Neutrophil (primary cell): ENCODE results near the gene CASP14.
"Not testable (repeated sequence)": the region's sequence is repeated elsewhere in the genome, so short reads cannot be mapped to it uniquely, and the experiment has no call there.

Experiments
- H3K27ac ChIP-seq: fragments of 200-600 bp; sonication (generic); 2 replicates; pipeline ENCODE4 v1.5.1; 2016; ENCODE audit warnings: mild to moderate bottlenecking, moderate library complexity
- H3K27me3 ChIP-seq: fragments of 200-600 bp; sonication (generic); 2 replicates; pipeline ENCODE4 v1.6.0; 2016; ENCODE audit warnings: mild to moderate bottlenecking
- H3K36me3 ChIP-seq: fragments of 200-600 bp; sonication (generic); 2 replicates; pipeline ENCODE4 v1.5.1; 2017
- H3K4me1 ChIP-seq, 2 experiments: fragments of 200-600 bp in 1 of 2; sonication (generic) in 1 of 2; 1 replicate in 1 of 2; 2 replicates in 1 of 2; pipeline versions ENCODE4 v1.5.1 to v1.6.1; 2013 to 2016; ENCODE audit warnings: low read depth in 1 of 2, low read length in 1 of 2, mild to moderate bottlenecking in 1 of 2, moderate library complexity in 1 of 2; ENCODE audit not compliant: control insufficient read depth in 1 of 2, insufficient read depth in 1 of 2
- H3K4me3 ChIP-seq, 2 experiments: fragments of 200-600 bp in 1 of 2; sonication (generic) in 1 of 2; 1 replicate in 1 of 2; 2 replicates in 1 of 2; pipeline ENCODE4 v1.5.1; 2013 to 2016; ENCODE audit warnings: low read depth in 1 of 2, low read length in 1 of 2, mild to moderate bottlenecking in 1 of 2, moderate library complexity in 1 of 2
- H3K9me3 ChIP-seq: fragments of 200-600 bp; sonication (generic); 2 replicates; pipeline ENCODE4 v1.5.1; 2016
- TF ChIP-seq, protein P1 (sequence below): fragments of 200-600 bp; sonication (generic); IDR thresholded peaks from 2 replicates; pipeline ENCODE4 v1.5.1; 2016; ENCODE audit warnings: antibody characterized with exemption

CASP14 gene, protein sequence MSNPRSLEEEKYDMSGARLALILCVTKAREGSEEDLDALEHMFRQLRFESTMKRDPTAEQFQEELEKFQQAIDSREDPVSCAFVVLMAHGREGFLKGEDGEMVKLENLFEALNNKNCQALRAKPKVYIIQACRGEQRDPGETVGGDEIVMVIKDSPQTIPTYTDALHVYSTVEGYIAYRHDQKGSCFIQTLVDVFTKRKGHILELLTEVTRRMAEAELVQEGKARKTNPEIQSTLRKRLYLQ

DNA sequence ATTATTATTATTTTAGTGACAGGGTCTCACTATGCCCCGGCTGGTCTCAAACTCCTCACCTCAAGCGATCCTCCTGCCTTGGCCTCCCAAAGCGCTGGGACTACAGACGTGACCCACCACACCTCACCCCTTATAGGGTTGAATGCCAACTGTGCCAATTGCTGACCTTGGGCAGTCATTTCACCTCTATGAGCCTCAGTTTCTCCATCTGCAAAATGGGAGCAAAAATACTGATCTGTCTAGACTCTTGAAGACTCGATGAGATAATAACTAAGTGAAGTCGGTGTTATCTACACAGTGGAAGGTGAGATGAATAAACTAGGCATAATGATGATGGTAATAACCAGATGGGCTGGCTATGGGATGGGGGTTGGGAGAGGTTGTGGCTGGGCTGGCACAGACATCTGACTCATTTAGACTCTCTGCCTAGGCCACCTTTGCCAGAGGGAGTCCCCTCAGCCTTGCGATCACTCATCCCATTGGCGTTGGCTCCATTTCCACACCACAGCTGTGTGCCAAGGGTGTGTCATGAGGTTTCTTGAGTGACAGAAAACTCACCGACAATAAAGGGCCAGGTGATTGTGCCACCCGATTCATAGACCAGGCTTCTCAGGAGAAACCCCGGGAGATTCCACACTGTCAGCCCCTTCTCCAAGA lies at the start of gene CASP14:
Gene CASP14, plus strand, starts transcription at position 596 of the 657 bp plus-strand sequence. CDS start 2,772 bp downstream, outside the sequence.
- Histone ChIP-seq H3K4me3 (no peak within 1 kb of the TSS), H3K27ac (no peak within 1 kb of the TSS), H3K36me3 (no peaks in the 10 kb centered on the region), H3K4me1 (peaks cover 0 to 5% of the 10 kb centered on the region in 2 experiments), H3K9me3 (no peaks in the 10 kb centered on the region), H3K27me3 (peaks cover 16% of the 10 kb centered on the region)
- TF ChIP-seq, protein P1, sequence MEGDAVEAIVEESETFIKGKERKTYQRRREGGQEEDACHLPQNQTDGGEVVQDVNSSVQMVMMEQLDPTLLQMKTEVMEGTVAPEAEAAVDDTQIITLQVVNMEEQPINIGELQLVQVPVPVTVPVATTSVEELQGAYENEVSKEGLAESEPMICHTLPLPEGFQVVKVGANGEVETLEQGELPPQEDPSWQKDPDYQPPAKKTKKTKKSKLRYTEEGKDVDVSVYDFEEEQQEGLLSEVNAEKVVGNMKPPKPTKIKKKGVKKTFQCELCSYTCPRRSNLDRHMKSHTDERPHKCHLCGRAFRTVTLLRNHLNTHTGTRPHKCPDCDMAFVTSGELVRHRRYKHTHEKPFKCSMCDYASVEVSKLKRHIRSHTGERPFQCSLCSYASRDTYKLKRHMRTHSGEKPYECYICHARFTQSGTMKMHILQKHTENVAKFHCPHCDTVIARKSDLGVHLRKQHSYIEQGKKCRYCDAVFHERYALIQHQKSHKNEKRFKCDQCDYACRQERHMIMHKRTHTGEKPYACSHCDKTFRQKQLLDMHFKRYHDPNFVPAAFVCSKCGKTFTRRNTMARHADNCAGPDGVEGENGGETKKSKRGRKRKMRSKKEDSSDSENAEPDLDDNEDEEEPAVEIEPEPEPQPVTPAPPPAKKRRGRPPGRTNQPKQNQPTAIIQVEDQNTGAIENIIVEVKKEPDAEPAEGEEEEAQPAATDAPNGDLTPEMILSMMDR: no peak

DNA sequence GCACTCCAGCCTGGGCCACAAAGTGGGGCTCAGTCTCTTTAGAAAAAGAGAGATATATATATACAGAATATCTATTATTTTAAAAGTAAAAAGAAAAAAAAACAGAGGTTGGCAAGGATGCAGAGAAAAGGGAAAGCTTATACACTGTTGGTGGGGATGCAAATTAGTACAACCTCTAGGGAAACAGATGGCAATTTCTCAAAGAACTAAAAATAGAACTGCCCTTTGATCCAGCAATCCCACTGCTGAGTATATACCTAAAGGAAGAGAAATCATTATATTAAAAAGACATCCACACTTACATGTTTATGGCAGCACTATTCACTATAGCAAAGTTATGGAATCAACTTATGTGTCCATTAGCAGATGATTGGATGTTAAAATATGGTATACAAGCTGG lies 41.0 kb upstream of the CASP14 start:
- TF ChIP-seq, protein P1: no peak
- no peaks in the 10 kb centered on the region for H3K9me3 ChIP-seq

DNA sequence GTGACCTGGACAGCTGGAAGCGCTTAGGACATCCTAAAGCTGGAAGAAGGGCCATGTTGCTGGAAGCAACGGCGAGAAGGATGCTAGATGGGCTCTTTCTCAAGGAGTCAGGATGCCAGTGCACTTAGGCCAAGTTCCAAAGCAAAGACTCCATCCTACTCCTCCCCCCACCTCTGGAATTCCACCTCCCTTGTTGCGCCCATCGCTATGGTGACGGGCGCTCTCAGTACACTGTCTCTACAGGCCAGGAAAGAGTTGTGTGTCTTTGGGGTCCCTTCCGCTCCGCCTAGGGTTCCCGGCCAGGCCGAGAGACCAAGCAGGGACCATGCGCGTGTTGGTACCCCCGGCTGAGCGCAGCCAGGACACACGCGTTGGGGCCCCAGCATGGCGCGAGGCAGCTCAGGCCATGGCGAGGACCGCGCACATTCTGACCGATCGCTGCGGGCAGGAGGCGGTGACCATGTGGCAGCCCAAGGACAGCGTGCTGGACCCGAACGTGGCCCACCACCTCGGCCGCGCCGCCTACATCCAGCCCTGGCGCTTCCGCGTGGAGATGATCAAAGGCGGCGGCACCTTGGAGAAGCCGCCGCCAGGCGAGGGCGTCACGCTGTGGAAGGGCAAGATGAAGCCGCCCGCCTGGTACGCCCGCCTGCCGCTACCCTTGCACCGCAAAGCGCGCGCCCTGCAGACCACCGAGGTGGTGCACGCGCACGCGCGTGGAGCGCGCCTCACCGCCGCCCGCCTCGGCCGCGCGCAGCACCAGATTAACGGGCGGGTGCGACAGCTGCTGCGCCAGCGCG lies 38.6 kb upstream of the CASP14 start:
- H3K4me3 ChIP-seq: no peak overlapping the region
- peaks cover 70% of the 10 kb centered on the region for H3K27me3 ChIP-seq
- TF ChIP-seq, protein P1: no peak
- no peaks in the 10 kb centered on the region for H3K9me3 ChIP-seq
- no peak overlapping the region for H3K27ac ChIP-seq
- H3K4me1 ChIP-seq: no peaks in the 10 kb centered on the region
- no peaks in the 10 kb centered on the region for H3K36me3 ChIP-seq

More for the DNA sequence above, 41.0 kb upstream of the CASP14 start:
- Histone ChIP-seq H3K4me1 (no peaks in the 10 kb centered on the region), H3K4me3 (no peak overlapping the region), H3K27ac (no peak overlapping the region), H3K27me3 (peaks cover 55% of the 10 kb centered on the region), H3K36me3 (no peaks in the 10 kb centered on the region)

DNA sequence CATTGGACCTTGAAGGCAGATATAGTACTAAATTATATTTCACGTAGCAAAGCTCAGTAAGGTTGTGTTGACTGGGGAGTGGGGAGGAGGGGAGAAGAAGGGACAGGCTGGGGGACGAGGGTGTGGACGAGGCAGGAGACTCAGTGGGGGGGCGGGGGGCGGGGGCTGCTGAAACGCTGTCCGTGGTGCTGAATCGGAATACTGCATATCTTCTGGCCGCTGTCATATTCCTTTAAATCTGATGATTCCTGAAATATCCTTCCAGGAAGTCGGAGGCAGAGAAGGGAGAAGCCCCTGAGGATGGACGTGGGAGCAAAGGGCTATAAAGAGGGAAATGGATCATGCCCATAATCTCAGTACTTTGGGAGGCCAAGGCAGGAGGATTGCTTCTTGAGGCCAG lies 34.7 kb upstream of the CASP14 start:
- Histone ChIP-seq H3K9me3 (no peaks in the 10 kb centered on the region), H3K27ac (no peak overlapping the region), H3K27me3 (peaks cover 76% of the 10 kb centered on the region), H3K4me1 (no peaks in the 10 kb centered on the region), H3K36me3 (no peaks in the 10 kb centered on the region), H3K4me3 (no peak overlapping the region)
- TF ChIP-seq, protein P1: no peak

DNA sequence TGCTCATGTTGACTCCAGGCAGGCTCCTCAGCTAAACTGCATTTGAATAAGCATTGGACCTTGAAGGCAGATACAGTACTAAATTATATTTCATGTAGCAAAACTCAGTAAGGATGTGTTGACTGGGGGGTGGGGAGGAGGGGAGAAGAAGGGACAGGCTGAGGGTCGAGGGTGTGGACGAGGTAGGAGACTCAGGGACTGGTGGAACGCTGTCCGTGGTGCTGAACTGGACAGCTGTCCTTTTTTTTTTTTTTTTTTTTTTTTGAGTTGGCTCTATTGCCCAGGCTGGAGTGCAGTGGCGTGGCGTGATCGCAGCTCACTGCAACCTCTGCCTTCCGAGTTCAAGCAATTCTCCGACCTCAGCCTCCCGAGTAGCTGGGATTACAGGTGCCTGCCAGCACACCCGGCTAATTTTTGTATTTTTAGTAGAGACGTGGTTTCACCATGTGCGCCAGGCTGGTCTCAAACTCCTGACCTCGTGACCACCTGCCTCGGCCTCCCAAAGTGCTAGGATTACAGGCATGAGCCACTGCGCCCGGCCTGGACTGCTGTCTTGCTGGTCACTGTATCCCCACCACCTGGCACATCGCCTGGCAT lies 33.2 kb upstream of the CASP14 start:
- TF ChIP-seq, protein P1: no peak
- Histone ChIP-seq H3K4me1 (no peaks in the 10 kb centered on the region), H3K9me3 (no peaks in the 10 kb centered on the region), H3K27ac (no peak overlapping the region), H3K4me3 (no peak overlapping the region), H3K36me3 (no peaks in the 10 kb centered on the region), H3K27me3 (peaks cover 69% of the 10 kb centered on the region)

DNA sequence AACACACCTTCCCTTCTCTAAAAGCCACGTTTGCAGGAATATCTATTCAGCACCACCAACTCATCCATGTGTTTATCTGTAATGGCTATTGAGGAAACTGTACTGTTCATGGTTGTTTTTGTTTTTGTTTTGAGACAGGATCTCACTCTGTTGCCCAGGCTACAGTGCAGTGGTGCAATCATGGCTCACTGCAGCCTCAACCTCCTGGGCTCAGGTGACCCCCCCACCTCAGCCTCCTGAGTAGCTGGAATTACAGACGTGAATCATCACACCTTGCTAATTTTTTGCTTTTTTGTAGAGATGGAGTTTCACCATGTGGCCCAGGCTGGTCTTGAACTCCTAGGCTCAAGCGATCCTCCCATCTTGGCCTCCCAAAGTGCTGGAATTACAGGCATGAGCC lies 30.4 kb upstream of the CASP14 start:
- H3K9me3 ChIP-seq, H3K4me1 ChIP-seq, H3K36me3 ChIP-seq, H3K27ac ChIP-seq, H3K4me3 ChIP-seq: not testable (repeated sequence)
- H3K27me3 ChIP-seq: peaks cover 61% of the 10 kb centered on the region
